IMR-90 (cell line): Measurements from ENCODE around the gene PRKCG. TPM values are rescaled to one million over a fixed set of nuclear protein-coding genes. Genes with fewer than 3 reads are reported as not detected.

Experiments used
- ATAC-seq: fragments of 200-7000 bp; cut with Tn5 transposase; 2 replicates; pipeline ENCODE4 v1.9.1; 2020; ENCODE audit warnings: low read depth, mild to moderate bottlenecking, moderate library complexity
- BruUV-seq: library from RNA; stranded (reverse); fragments of 400-500 nt; replicated peaks from 2 replicates; lab custom pipeline; 2021; lab: Mats Ljungman, UMichigan
- CTCF ChIA-PET: fragments of 300-600 bp; formaldehyde crosslinking; extraction: SDS; loops from one replicate; lab custom pipeline; 2021; ENCODE audit warnings: antibody characterized with exemption; lab: Yijun Ruan, JAX
- POLR2A ChIA-PET: fragments of 300-600 bp; sonication (Branson Sonifier 250); formaldehyde crosslinking; loops from one replicate; lab custom pipeline; 2022; ENCODE audit warnings: antibody characterized with exemption; ENCODE audit not compliant: unreplicated experiment; lab: Charles Lee
- DNase-seq: peaks from one replicate; pipeline ENCODE4 v3.0.0; 2013
- H2AFZ ChIP-seq: replicated peaks from 2 replicates; pipeline ENCODE3; 2013; ENCODE audit warnings: low read length, mild to moderate bottlenecking; ENCODE audit not compliant: poor library complexity
- H2AK5ac ChIP-seq: 2 replicates; pipeline ENCODE4 v1.6.1; 2013; ENCODE audit warnings: low read depth, low read length, inconsistent platforms
- H2AK9ac ChIP-seq: replicated peaks from 2 replicates; pipeline ENCODE3; 2013; ENCODE audit warnings: mild to moderate bottlenecking, low read depth, low read length, moderate library complexity; ENCODE audit not compliant: poor library complexity
- H2BK120ac ChIP-seq: 2 replicates; pipeline ENCODE4 v1.6.1; 2013; ENCODE audit warnings: low read depth, low read length, inconsistent platforms
- H2BK15ac ChIP-seq: 3 replicates; pipeline ENCODE4 v1.6.1; 2013; ENCODE audit warnings: low read depth, low read length, inconsistent platforms
- H2BK20ac ChIP-seq: 2 replicates; pipeline ENCODE4 v1.6.1; 2013; ENCODE audit warnings: low read depth, mild to moderate bottlenecking, inconsistent platforms, low read length, moderate library complexity
- H2BK5ac ChIP-seq: 2 replicates; pipeline ENCODE4 v1.6.1; 2013; ENCODE audit warnings: mild to moderate bottlenecking, low read depth, low read length, inconsistent platforms; ENCODE audit not compliant: poor library complexity, severe bottlenecking
- H3K14ac ChIP-seq: replicated peaks from 2 replicates; pipeline ENCODE4 v1.6.1; 2013; ENCODE audit warnings: low read depth, low read length, inconsistent platforms
- H3K18ac ChIP-seq: 2 replicates; pipeline ENCODE4 v1.6.1; 2013; ENCODE audit warnings: low read depth, low read length, control low read depth
- H3K23ac ChIP-seq: 2 replicates; pipeline ENCODE4 v1.6.1; 2013; ENCODE audit warnings: low read depth, low read length, inconsistent platforms
- H3K27ac ChIP-seq: 2 replicates; pipeline ENCODE4 v1.5.1; 2013; ENCODE audit warnings: mild to moderate bottlenecking, control low read depth, low read length; ENCODE audit not compliant: insufficient read depth
- H3K27me3 ChIP-seq: 2 replicates; pipeline ENCODE4 v1.6.1; 2013; ENCODE audit warnings: low read length; ENCODE audit not compliant: control insufficient read depth, insufficient read depth
- H3K36me3 ChIP-seq: 2 replicates; pipeline ENCODE4 v1.6.1; 2013; ENCODE audit warnings: low read length, mixed read lengths; ENCODE audit not compliant: control insufficient read depth, insufficient read depth
- H3K4ac ChIP-seq: 2 replicates; pipeline ENCODE4 v1.6.1; 2013; ENCODE audit warnings: low read depth, low read length, inconsistent platforms
- H3K4me1 ChIP-seq: 2 replicates; pipeline ENCODE4 v1.6.1; 2013; ENCODE audit warnings: low read length, mixed read lengths; ENCODE audit not compliant: control insufficient read depth, insufficient read depth
- H3K4me2 ChIP-seq: 2 replicates; pipeline ENCODE4 v1.6.1; 2013; ENCODE audit warnings: low read depth, mild to moderate bottlenecking, control low read depth, low read length, moderate library complexity
- H3K4me3 ChIP-seq: 2 replicates; pipeline ENCODE4 v1.5.1; 2013; ENCODE audit warnings: low read depth, mild to moderate bottlenecking, control low read depth, low read length, moderate library complexity; ENCODE audit not compliant: insufficient read depth
- H3K56ac ChIP-seq: 2 replicates; pipeline ENCODE4 v1.6.1; 2013; ENCODE audit warnings: low read length, inconsistent platforms; ENCODE audit not compliant: insufficient read depth; ENCODE audit errors: extremely low read depth
- H3K79me1 ChIP-seq, 2 experiments: 2 replicates each; pipeline ENCODE4 v1.6.1; 2013; ENCODE audit warnings: low read length in 2 of 2, inconsistent platforms in 1 of 2, low read depth in 1 of 2
- H3K9ac ChIP-seq: 2 replicates; pipeline ENCODE4 v1.6.1; 2013; ENCODE audit warnings: low read depth, low read length, control low read depth
- H3K9me1 ChIP-seq: 2 replicates; pipeline ENCODE4 v1.6.1; 2013; ENCODE audit warnings: low read length, inconsistent platforms; ENCODE audit not compliant: insufficient read depth
- H3K9me3 ChIP-seq: 2 replicates; pipeline ENCODE4 v1.6.1; 2013; ENCODE audit warnings: low read length; ENCODE audit not compliant: control insufficient read depth, insufficient read depth
- H4K20me1 ChIP-seq: 2 replicates; pipeline ENCODE4 v1.6.1; 2013; ENCODE audit warnings: low read length, inconsistent platforms; ENCODE audit not compliant: insufficient read depth
- H4K5ac ChIP-seq: 2 replicates; pipeline ENCODE4 v1.6.1; 2013; ENCODE audit warnings: mild to moderate bottlenecking, low read depth, low read length, control low read depth
- H4K8ac ChIP-seq, 2 experiments: 2 replicates each; pipeline ENCODE4 v1.6.1; 2013; ENCODE audit warnings: low read depth in 2 of 2, low read length in 2 of 2, control low read depth in 1 of 2, inconsistent platforms in 1 of 2
- H4K91ac ChIP-seq: 2 replicates; pipeline ENCODE4 v1.6.1; 2013; ENCODE audit warnings: low read depth, low read length, inconsistent platforms; ENCODE audit not compliant: insufficient read depth
- BHLHE40 ChIP-seq: fragments of 150-350 bp; IDR thresholded peaks from 2 replicates; pipeline ENCODE4 v1.6.1; 2016; ENCODE audit warnings: mild to moderate bottlenecking, low read depth, low read length
- CEBPB ChIP-seq: IDR thresholded peaks from 2 replicates; pipeline ENCODE4 v1.6.1; 2012; ENCODE audit warnings: low read depth, low read length, improper control_type of control experiment
- CTCF ChIP-seq: conservative IDR thresholded peaks from 2 replicates; pipeline ENCODE4 v1.5.1; 2012; ENCODE audit warnings: mild to moderate bottlenecking, low read depth, low read length, improper control_type of control experiment
- ELK1 ChIP-seq: fragments of 150-350 bp; IDR thresholded peaks from 2 replicates; pipeline ENCODE4 v1.6.1; 2016; ENCODE audit warnings: low read depth, mild to moderate bottlenecking, low read length, moderate library complexity, borderline replicate concordance
- MXI1 ChIP-seq: IDR thresholded peaks from 2 replicates; pipeline ENCODE4 v1.6.1; 2012; ENCODE audit warnings: low read depth, mild to moderate bottlenecking, low read length, moderate library complexity, borderline replicate concordance
- RCOR1 ChIP-seq: IDR thresholded peaks from 2 replicates; pipeline ENCODE4 v1.6.1; 2012; ENCODE audit warnings: mild to moderate bottlenecking, low read length, improper control_type of control experiment; ENCODE audit not compliant: insufficient replicate concordance
- RFX5 ChIP-seq: IDR thresholded peaks from 2 replicates; pipeline ENCODE4 v1.8.0; 2012; ENCODE audit warnings: low read depth, mild to moderate bottlenecking, low read length, moderate library complexity
- SMC3 ChIP-seq: fragments of 150-350 bp; IDR thresholded peaks from 2 replicates; pipeline ENCODE4 v1.6.1; 2016; ENCODE audit warnings: low read depth, mild to moderate bottlenecking, antibody characterized with exemption, low read length, moderate library complexity
- WGBS, 2 experiments: methylation state at CpG; one replicate each; pipeline versions ENCODE4 v1.1.5 to v1.1.7; 2013; ENCODE audit warnings: missing lambda C conversion rate in 2 of 2; ENCODE audit not compliant: insufficient read length in 1 of 2; ENCODE audit errors: extremely low coverage in 2 of 2; 5-methylcytosine and 5-hydroxymethylcytosine counted together
- dilution Hi-C: fragments of 300-500 bp; cut with HindIII; formaldehyde crosslinking; loops from one replicate; pipeline ENCODE4 v1.14.3; 2018; ENCODE audit warnings: low sequenced_read_pairs; ENCODE audit not compliant: unreplicated experiment
- in situ Hi-C: fragments of 300-500 bp; cut with MboI; formaldehyde crosslinking; loops from 3 replicates; pipeline ENCODE4 v1.14.3; 2019; ENCODE audit warnings: low sequenced_read_pairs, inconsistent platforms, mixed read lengths
- intact Hi-C: fragments of 100-400 bp; cut with micrococcal nuclease; formaldehyde crosslinking; loops from 2 replicates; pipeline ENCODE4 v1.10.0; 2022
- polyA plus RNA-seq, 3 experiments: library from polyadenylated mRNA; depleted of rRNA; stranded (reverse); fragments of >200 nt; gene quantifications; 2 replicates each; pipeline ENCODE4 v1.2.3, GENCODE V29; 2012; ENCODE audit warnings: low replicate concordance in 1 of 3
- total RNA-seq: library from RNA; depleted of rRNA; stranded (reverse); fragments of >200 nt; gene quantifications from 2 replicates; pipeline ENCODE4 v1.2.3, GENCODE V29; 2012

The PRKCG gene
- total and polyA plus RNA-seq, 2 of the 4 experiments (the other 2 are of a cell fraction): not detected

GRCh38 chr19:53915000-53915399, 33.0 kb downstream of the PRKCG start:
- H3K4ac ChIP-seq: no peak overlapping the region
- H3K27me3 ChIP-seq: peaks cover 7% of the 10 kb centered on the region
- ChIA-PET CTCF (no interaction called here), POLR2A (no interaction called here)
- no peak overlapping the region for H4K91ac ChIP-seq
- H2BK120ac ChIP-seq: no peak overlapping the region
- no peaks in the 10 kb centered on the region for H3K9me3 ChIP-seq
- no peak overlapping the region for H2AK5ac ChIP-seq
- no peak overlapping the region for H2BK15ac ChIP-seq
- H3K18ac ChIP-seq: no peak overlapping the region
- intact Hi-C loops (no loop called here), dilution Hi-C loops (no loop called here), in situ Hi-C loops (no loop called here)
- WGBS, 2 experiments: 75% methylated on average over 2 of the region's 8 CpGs; no CpG with 5 or more reads in 1 of the 2 experiments
- no peak overlapping the region for H3K14ac ChIP-seq
- H3K36me3 ChIP-seq: peaks cover 2% of the 10 kb centered on the region
- no peak overlapping the region for H2AFZ ChIP-seq
- no peaks in the 10 kb centered on the region for H3K79me1 ChIP-seq
- no peak overlapping the region for H3K4me3 ChIP-seq
- H3K9ac ChIP-seq: no peak overlapping the region
- H2BK5ac ChIP-seq: no peak overlapping the region
- H4K5ac ChIP-seq: no peak overlapping the region
- H4K8ac ChIP-seq: no peak overlapping the region
- no peak overlapping the region for H2AK9ac ChIP-seq
- H3K4me2 ChIP-seq: no peak overlapping the region
- ATAC-seq: no peak
- no peak overlapping the region for H3K27ac ChIP-seq
- no TSS peak for BruUV-seq
- no peak overlapping the region for H2BK20ac ChIP-seq
- no peak for DNase-seq
- no peaks in the 10 kb centered on the region for H3K9me1 ChIP-seq
- H3K56ac ChIP-seq: no peak overlapping the region
- TF ChIP-seq ELK1 (no peak), MXI1 (no peak), RFX5 (no peak), RCOR1 (no peak), BHLHE40 (no peak), CTCF (no peak), SMC3 (no peak), CEBPB (no peak)
- H3K4me1 ChIP-seq: no peaks in the 10 kb centered on the region
- no peaks in the 10 kb centered on the region for H4K20me1 ChIP-seq
- no peak overlapping the region for H3K23ac ChIP-seq
